ENCODE data around the gene FCN1.
"Not testable (repeated sequence)": the region's sequence is repeated elsewhere in the genome, so short reads cannot be mapped to it uniquely, and the experiment has no call there.

The FCN1 gene

DNA sequence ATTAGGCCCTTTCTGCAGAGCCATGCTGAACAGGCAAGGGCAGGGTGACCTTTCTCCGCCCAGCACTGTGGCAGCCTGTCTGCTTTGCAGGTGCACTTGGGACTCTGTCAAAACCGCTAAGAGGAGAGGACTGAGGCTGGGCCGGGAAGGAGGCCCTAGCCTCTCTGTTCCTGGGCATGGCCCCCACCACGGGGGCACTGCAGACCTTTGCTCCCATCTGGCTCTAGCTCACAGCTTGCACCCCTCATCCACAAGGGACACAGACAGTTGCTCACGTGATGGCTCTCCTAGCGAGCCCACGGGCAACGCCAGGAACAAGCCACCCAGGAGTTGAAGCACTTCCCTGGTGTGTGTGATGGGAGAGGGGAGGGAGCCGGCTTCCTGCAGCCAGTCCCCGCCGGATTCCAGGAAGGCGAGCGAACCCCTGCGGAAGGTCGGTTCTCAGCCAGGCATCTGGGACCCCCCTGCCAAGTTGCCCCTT is 43.0 kb upstream of the FCN1 start:
- Histone ChIP-seq H3K36me3 (ENCODE audit: insufficient read depth, low read depth, low read length) (no peaks in the 10 kb centered on the region), H3K9me3 (ENCODE audit: insufficient read depth, low read depth, low read length) (no peaks in the 10 kb centered on the region), H3K4me3 (ENCODE audit: low read length) (no peak overlapping the region), H3K4me1 (ENCODE audit: insufficient read depth, low read length) (no peaks in the 10 kb centered on the region), H3K9ac (ENCODE audit: low read depth, low read length) (no peak overlapping the region), H3K27me3 (ENCODE audit: insufficient read depth, low read length) (no peaks in the 10 kb centered on the region), H3K27ac (ENCODE audit: low read length) (no peak overlapping the region)

- Histone ChIP-seq H3K9me3 (ENCODE audit: insufficient read depth, low read depth, low read length) (no peaks in the 10 kb centered on the region), H3K4me3 (ENCODE audit: low read length) (no peak overlapping the region), H3K9ac (ENCODE audit: low read depth, low read length) (no peak overlapping the region), H3K27me3 (ENCODE audit: insufficient read depth, low read length) (no peaks in the 10 kb centered on the region), H3K27ac (ENCODE audit: low read length) (no peak overlapping the region), H3K4me1 (ENCODE audit: insufficient read depth, low read length) (no peaks in the 10 kb centered on the region), H3K36me3 (ENCODE audit: insufficient read depth, low read depth, low read length) (no peaks in the 10 kb centered on the region)
Observed at GRCh38 chr9:134959971-134960310, 42.2 kb upstream of the FCN1 start.

GRCh38 chr9:134959126-134959970 is 41.6 kb upstream of the FCN1 start:
- H3K4me3 ChIP-seq (ENCODE audit: low read length) = no peak overlapping the region
- H3K27me3 ChIP-seq (ENCODE audit: insufficient read depth, low read length) = no peaks in the 10 kb centered on the region
- no peaks in the 10 kb centered on the region for H3K4me1 ChIP-seq (ENCODE audit: insufficient read depth, low read length)
- H3K36me3 ChIP-seq (ENCODE audit: insufficient read depth, low read depth, low read length) = no peaks in the 10 kb centered on the region
- no peaks in the 10 kb centered on the region for H3K9me3 ChIP-seq (ENCODE audit: insufficient read depth, low read depth, low read length)
- no peak overlapping the region for H3K27ac ChIP-seq (ENCODE audit: low read length)
- H3K9ac ChIP-seq (ENCODE audit: low read depth, low read length) = no peak overlapping the region

DNA sequence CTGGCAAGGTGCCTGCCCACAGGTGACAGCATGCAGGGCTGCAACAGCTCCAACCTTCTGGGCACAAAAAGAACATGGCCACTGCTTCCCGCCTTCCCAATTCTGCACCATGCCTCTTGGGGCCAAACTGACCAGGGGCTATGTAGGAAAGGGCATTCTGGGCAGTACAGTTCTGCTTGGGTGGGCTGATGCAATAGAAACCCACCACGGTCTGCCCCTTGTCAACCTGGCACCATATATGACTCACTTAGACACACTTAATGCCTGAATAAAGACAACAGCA is 40.2 kb upstream of the FCN1 start:
- H3K4me3 ChIP-seq (ENCODE audit: low read length) = no peak overlapping the region
- no peaks in the 10 kb centered on the region for H3K4me1 ChIP-seq (ENCODE audit: insufficient read depth, low read length)
- H3K9ac ChIP-seq (ENCODE audit: low read depth, low read length) = no peak overlapping the region
- H3K9me3 ChIP-seq (ENCODE audit: insufficient read depth, low read depth, low read length) = no peaks in the 10 kb centered on the region; the same call in 1 of the 2 replicates
- H3K27me3 ChIP-seq (ENCODE audit: insufficient read depth, low read length) = no peaks in the 10 kb centered on the region
- H3K36me3 ChIP-seq (ENCODE audit: insufficient read depth, low read depth, low read length) = no peaks in the 10 kb centered on the region
- H3K27ac ChIP-seq (ENCODE audit: low read length) = no peak overlapping the region

DNA sequence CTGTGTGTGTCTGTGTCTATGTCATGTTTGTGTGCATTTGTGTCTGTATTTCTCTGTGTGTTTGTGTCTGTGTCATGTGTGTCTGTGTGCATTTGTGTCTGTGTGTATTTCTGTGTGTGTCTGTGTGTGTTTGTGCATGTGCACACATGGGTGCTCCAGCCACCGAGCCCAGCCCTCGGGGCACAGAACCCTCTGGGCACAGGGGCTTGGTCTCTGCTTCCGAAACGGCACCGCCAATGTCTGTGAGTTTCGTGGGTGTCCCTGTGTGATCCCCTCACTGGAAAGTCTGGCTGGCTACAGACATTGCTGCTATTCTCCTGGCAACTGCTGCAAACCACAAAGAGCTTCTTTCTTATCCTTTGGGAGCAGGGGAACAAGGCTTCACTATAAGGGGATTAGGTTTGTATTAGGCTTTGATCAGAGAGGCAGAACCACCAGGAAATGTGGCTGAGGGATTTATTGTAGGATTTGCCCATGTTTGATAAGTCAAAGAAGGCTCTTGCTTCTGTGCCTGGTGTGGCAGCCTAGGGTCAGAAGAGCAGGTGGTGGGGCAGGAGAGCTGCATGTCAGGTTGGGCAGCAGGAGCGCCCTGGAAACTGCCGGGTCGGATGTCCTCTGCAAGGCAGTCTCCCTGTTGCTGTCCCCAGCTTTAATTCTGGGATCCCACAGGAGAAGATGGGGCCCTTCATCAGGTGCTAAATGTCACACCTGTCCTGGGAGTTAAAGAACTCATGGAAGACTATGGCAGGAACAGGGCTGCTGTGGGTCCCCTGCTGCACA is 39.6 kb upstream of the FCN1 start:
- Histone ChIP-seq H3K4me3 (ENCODE audit: low read length) (no peak overlapping the region), H3K9me3 (ENCODE audit: insufficient read depth, low read depth, low read length) (no peaks in the 10 kb centered on the region; the same call in 1 of the 2 replicates), H3K27me3 (ENCODE audit: insufficient read depth, low read length) (no peaks in the 10 kb centered on the region), H3K27ac (ENCODE audit: low read length) (no peak overlapping the region), H3K36me3 (ENCODE audit: insufficient read depth, low read depth, low read length) (no peaks in the 10 kb centered on the region), H3K9ac (ENCODE audit: low read depth, low read length) (no peak overlapping the region), H3K4me1 (ENCODE audit: insufficient read depth, low read length) (no peaks in the 10 kb centered on the region)

DNA sequence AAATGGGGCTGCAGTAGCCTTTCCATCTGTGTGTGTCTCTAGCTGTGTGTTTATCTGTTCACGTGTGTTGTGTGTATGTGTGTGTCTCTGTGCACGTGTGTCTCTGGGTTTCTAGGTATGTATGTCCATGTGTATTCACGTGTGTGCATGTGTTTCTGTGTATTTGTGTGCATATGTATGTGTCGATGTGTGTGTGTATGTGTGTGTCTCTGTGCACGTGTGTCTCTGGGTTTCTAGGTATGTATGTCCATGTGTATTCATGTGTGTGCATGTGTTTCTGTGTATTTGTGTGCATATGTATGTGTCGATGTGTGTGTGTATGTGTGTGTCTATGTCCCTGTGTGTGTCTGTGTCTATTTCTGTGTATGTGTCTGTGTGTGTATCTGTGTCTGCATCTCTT is 38.7 kb upstream of the FCN1 start:
- H3K36me3 ChIP-seq (ENCODE audit: insufficient read depth, low read depth, low read length); H3K4me3 ChIP-seq (ENCODE audit: low read length); H3K27me3 ChIP-seq (ENCODE audit: insufficient read depth, low read length); H3K27ac ChIP-seq (ENCODE audit: low read length); H3K9me3 ChIP-seq (ENCODE audit: insufficient read depth, low read depth, low read length); H3K4me1 ChIP-seq (ENCODE audit: insufficient read depth, low read length); H3K9ac ChIP-seq (ENCODE audit: low read depth, low read length): not testable (repeated sequence)

- Histone ChIP-seq H3K9me3 (ENCODE audit: insufficient read depth, low read depth, low read length) (no peaks in the 10 kb centered on the region; the same call in 1 of the 2 replicates), H3K9ac (ENCODE audit: low read depth, low read length) (no peak overlapping the region), H3K27ac (ENCODE audit: low read length) (no peak overlapping the region), H3K36me3 (ENCODE audit: insufficient read depth, low read depth, low read length) (no peaks in the 10 kb centered on the region), H3K27me3 (ENCODE audit: insufficient read depth, low read length) (no peaks in the 10 kb centered on the region), H3K4me3 (ENCODE audit: low read length) (no peak overlapping the region), H3K4me1 (ENCODE audit: insufficient read depth, low read length) (no peaks in the 10 kb centered on the region)
Observed at GRCh38 chr9:134955801-134956200, 38.1 kb upstream of the FCN1 start.

DNA sequence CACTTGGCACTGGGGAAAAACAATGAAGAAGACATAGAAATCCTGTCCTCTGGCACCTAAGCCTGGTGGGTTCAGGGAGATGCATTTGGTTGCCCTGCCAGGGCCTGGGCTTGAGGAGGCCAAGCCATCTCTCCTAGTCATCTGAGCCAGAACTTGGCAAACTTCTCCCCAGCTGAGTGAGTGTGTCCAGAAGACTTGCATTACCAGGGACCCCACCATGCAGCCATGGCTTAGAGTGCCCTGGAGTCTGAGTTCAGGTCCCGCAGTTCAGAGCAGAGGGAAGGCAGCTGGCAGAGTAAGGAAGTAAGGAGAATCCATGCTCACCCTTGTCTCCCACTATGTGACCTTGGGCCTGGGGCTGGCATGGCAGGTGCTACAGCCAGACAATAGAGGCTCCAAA is 37.4 kb upstream of the FCN1 start:
- Histone ChIP-seq H3K36me3 (ENCODE audit: insufficient read depth, low read depth, low read length) (no peaks in the 10 kb centered on the region), H3K27me3 (ENCODE audit: insufficient read depth, low read length) (no peaks in the 10 kb centered on the region), H3K9me3 (ENCODE audit: insufficient read depth, low read depth, low read length) (no peaks in the 10 kb centered on the region; the same call in 1 of the 2 replicates), H3K9ac (ENCODE audit: low read depth, low read length) (no peak overlapping the region), H3K27ac (ENCODE audit: low read length) (no peak overlapping the region), H3K4me3 (ENCODE audit: low read length) (no peak overlapping the region), H3K4me1 (ENCODE audit: insufficient read depth, low read length) (no peaks in the 10 kb centered on the region)

DNA sequence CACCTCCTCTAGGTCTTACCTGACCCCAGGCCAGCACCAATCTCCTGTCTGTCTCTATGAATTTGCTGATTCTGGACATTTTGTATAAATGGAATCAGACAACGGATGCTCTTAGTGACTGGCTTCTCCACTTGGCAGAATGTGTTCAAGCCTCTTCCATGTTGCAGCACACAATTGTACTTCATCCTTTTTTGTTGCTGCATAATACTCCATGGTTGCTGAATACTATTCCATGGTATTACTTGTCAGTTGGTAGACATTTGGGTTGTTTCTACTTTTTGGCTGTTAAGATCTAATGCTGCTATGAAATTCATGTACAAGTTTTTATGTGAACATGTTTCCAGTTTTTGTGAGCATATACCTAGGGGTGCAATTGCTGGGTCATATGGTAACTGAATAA is 34.3 kb upstream of the FCN1 start:
- H3K4me1 ChIP-seq (ENCODE audit: insufficient read depth, low read length) = no peaks in the 10 kb centered on the region
- no peaks in the 10 kb centered on the region for H3K27me3 ChIP-seq (ENCODE audit: insufficient read depth, low read length)
- H3K9ac ChIP-seq (ENCODE audit: low read depth, low read length) = no peak overlapping the region
- no peaks in the 10 kb centered on the region; the same call in 1 of the 2 replicates for H3K9me3 ChIP-seq (ENCODE audit: insufficient read depth, low read depth, low read length)
- H3K36me3 ChIP-seq (ENCODE audit: insufficient read depth, low read depth, low read length) = no peaks in the 10 kb centered on the region
- no peak overlapping the region for H3K27ac ChIP-seq (ENCODE audit: low read length)
- H3K4me3 ChIP-seq (ENCODE audit: low read length) = no peak overlapping the region

GRCh38 chr9:134951461-134951860 is 33.7 kb upstream of the FCN1 start:
- Histone ChIP-seq H3K27me3 (ENCODE audit: insufficient read depth, low read length) (no peaks in the 10 kb centered on the region), H3K9me3 (ENCODE audit: insufficient read depth, low read depth, low read length) (no peaks in the 10 kb centered on the region; the same call in 1 of the 2 replicates), H3K36me3 (ENCODE audit: insufficient read depth, low read depth, low read length) (no peaks in the 10 kb centered on the region), H3K27ac (ENCODE audit: low read length) (no peak overlapping the region), H3K4me3 (ENCODE audit: low read length) (no peak overlapping the region), H3K4me1 (ENCODE audit: insufficient read depth, low read length) (no peaks in the 10 kb centered on the region), H3K9ac (ENCODE audit: low read depth, low read length) (no peak overlapping the region)

GRCh38 chr9:134950386-134951210 is 32.9 kb upstream of the FCN1 start:
- H3K4me3 ChIP-seq (ENCODE audit: low read length) = no peak overlapping the region
- H3K36me3 ChIP-seq (ENCODE audit: insufficient read depth, low read depth, low read length) = no peaks in the 10 kb centered on the region
- no peak overlapping the region for H3K9ac ChIP-seq (ENCODE audit: low read depth, low read length)
- H3K9me3 ChIP-seq (ENCODE audit: insufficient read depth, low read depth, low read length) = no peaks in the 10 kb centered on the region; the same call in 1 of the 2 replicates
- no peak overlapping the region for H3K27ac ChIP-seq (ENCODE audit: low read length)
- H3K27me3 ChIP-seq (ENCODE audit: insufficient read depth, low read length) = no peaks in the 10 kb centered on the region
- H3K4me1 ChIP-seq (ENCODE audit: insufficient read depth, low read length) = no peaks in the 10 kb centered on the region

All from iPS-20b (cell line).